Psoas muscle (tissue), 8 donors: Measurements from ENCODE around the gene DPP4. TPM values are rescaled to one million over a fixed set of nuclear protein-coding genes. Genes with fewer than 3 reads are reported as not detected.

Source experiments
- ATAC-seq, 4 donors: fragments of 200-7000 bp; cut with Tn5 transposase; one replicate each; pipeline ENCODE4 v1.9.1; 2020; ENCODE audit warnings: moderate library complexity in 3 of 4, mild to moderate bottlenecking in 2 of 4
- DNase-seq, 2 donors: peaks; one replicate each; pipeline ENCODE4 v3.0.0-alpha.2; 2020
- H3K27ac ChIP-seq: fragments of 200-600 bp; one replicate; pipeline ENCODE4 v1.8.0; 2022
- H3K27me3 ChIP-seq, 3 donors: fragments of 200-600 bp in 1 of 3; one replicate each; pipeline versions ENCODE4 v1.6.1 to v1.8.0; 2013 to 2022; ENCODE audit warnings: low read length in 2 of 3, mild to moderate bottlenecking in 2 of 3, moderate library complexity in 1 of 3; ENCODE audit not compliant: insufficient read depth in 3 of 3
- H3K36me3 ChIP-seq, 2 donors: fragments of 200-600 bp in 1 of 2; one replicate each; pipeline versions ENCODE4 v1.6.1 to v1.8.0; 2013 to 2022; ENCODE audit warnings: low read depth in 1 of 2, mild to moderate bottlenecking in 1 of 2, moderate library complexity in 1 of 2; ENCODE audit not compliant: insufficient read depth in 1 of 2
- H3K4me1 ChIP-seq: fragments of 200-600 bp; one replicate; pipeline ENCODE4 v1.8.0; 2022
- H3K4me3 ChIP-seq: fragments of 200-600 bp; one replicate; pipeline ENCODE4 v1.8.0; 2022; ENCODE audit warnings: mild to moderate bottlenecking
- H3K9me3 ChIP-seq: fragments of 200-600 bp; one replicate; pipeline ENCODE4 v1.8.0; 2022
- CTCF ChIP-seq: fragments of 200-600 bp; IDR thresholded peaks from one replicate; pipeline ENCODE4 v1.8.0; 2022; ENCODE audit warnings: antibody characterized with exemption
- WGBS, 3 donors: extraction: QIAGEN DNeasy Blood & Tissue Kit; methylation state at CpG; one replicate each; pipeline versions ENCODE4 v1.1.6 to v1.1.7; 2013; 5-methylcytosine and 5-hydroxymethylcytosine counted together
- intact Hi-C, 2 donors: fragments of 100-400 bp; cut with DNase I; formaldehyde crosslinking; loops; one replicate each; pipeline versions ENCODE4 v1.11.0 to v1.14.2; 2022
- polyA plus RNA-seq, 3 donors: library from polyadenylated mRNA; stranded (reverse); fragments of 200-250 nt; gene quantifications; one replicate each; pipeline ENCODE4 v1.2.3, GENCODE V29; 2013
- total RNA-seq, 4 donors: library from RNA; stranded (reverse); fragmentation: NEBNext Ultra II Directional in 2 of 4; extraction: Animal tissue kit (Norgen Biotek cat#: 25700) in 2 of 4; gene quantifications; one replicate each; pipeline versions ENCODE4 v1.2.1 to v1.2.4, GENCODE V29; 2021 to 2023
- donor health status: healthy with polysubstance abuse.
- donor health status: DM: no; HTN: no; CAD: no; lungs with moderate emphysema.
- donor health status: Bipolar disorder and iron deficiency.
- donor health status: healthy.
- donor health status: DM: yes; HTN: yes; CAD: no.
- donor health status: DM: no; HTN: no; CAD: no.
- donor health status: DM: no; HTN: no; CAD: no.
- donor health status: DM: yes; HTN: yes; CAD: no.

DPP4 gene
- total and polyA plus RNA-seq, 7 donors, result 0.25 to 3.1 (median 0.80) TPM

- Histone ChIP-seq H3K4me3 (no peak overlapping the region), H3K27ac (no peak overlapping the region), H3K4me1 (no peaks in the 10 kb centered on the region), H3K36me3 (no peaks in the 10 kb centered on the region), H3K9me3 (no peaks in the 10 kb centered on the region), H3K27me3 (peaks cover 0 to 2% (median 0%) of the 10 kb centered on the region in 3 donors)
- no peak for TF ChIP-seq CTCF
- intact Hi-C loops, result no loop called here
- DNase-seq (no peak), ATAC-seq (no peak)
These were observed 8.2 kb downstream of the DPP4 start for GRCh38 chr2:162065767-162066166.

GRCh38 chr2:162063899-162064298 is 10.1 kb downstream of the DPP4 start:
- no peaks in the 10 kb centered on the region for H3K9me3 ChIP-seq
- ATAC-seq (no peak), DNase-seq (no peak)
- H3K4me1 ChIP-seq, result no peaks in the 10 kb centered on the region
- H3K27me3 ChIP-seq, result peaks cover 0 to 2% (median 0%) of the 10 kb centered on the region in 3 donors
- WGBS, 3 donors, result 80 to 86% (median 81%) methylated on average over 3 of the region's 3 CpGs
- no peak for TF ChIP-seq CTCF
- intact Hi-C loops, result no loop called here
- no peak overlapping the region for H3K27ac ChIP-seq
- no peaks in the 10 kb centered on the region for H3K36me3 ChIP-seq
- no peak overlapping the region for H3K4me3 ChIP-seq

GRCh38 chr2:162063281-162063680 is 10.7 kb downstream of the DPP4 start:
- Histone ChIP-seq H3K27me3 (peaks cover 0 to 2% (median 0%) of the 10 kb centered on the region in 3 donors), H3K27ac (no peak overlapping the region), H3K4me1 (no peaks in the 10 kb centered on the region), H3K4me3 (no peak overlapping the region), H3K9me3 (no peaks in the 10 kb centered on the region), H3K36me3 (no peaks in the 10 kb centered on the region)
- WGBS, 3 donors, result 55 to 63% (median 63%) methylated on average over 2 of the region's 2 CpGs
- intact Hi-C loops, result no loop called here
- DNase-seq (no peak), ATAC-seq (no peak)
- TF ChIP-seq CTCF, result no peak

GRCh38 chr2:162062559-162062958 is 11.5 kb downstream of the DPP4 start:
- Histone ChIP-seq H3K9me3 (no peaks in the 10 kb centered on the region), H3K27me3 (peaks cover 0 to 2% (median 0%) of the 10 kb centered on the region in 3 donors), H3K4me3 (no peak overlapping the region), H3K4me1 (no peaks in the 10 kb centered on the region), H3K27ac (no peak overlapping the region), H3K36me3 (no peaks in the 10 kb centered on the region)
- no peak for TF ChIP-seq CTCF
- DNase-seq (no peak), ATAC-seq (no peak)
- 93 to 95% (median 94%) methylated on average over 2 of the region's 2 CpGs for WGBS, 3 donors
- intact Hi-C loops, result no loop called here

- intact Hi-C loops, result no loop called here
- 42 to 64% (median 53%) methylated on average over 2 of the region's 2 CpGs for WGBS, 3 donors
- TF ChIP-seq CTCF, result no peak
- H3K27ac ChIP-seq, result no peak overlapping the region
- H3K4me1 ChIP-seq, result no peaks in the 10 kb centered on the region
- DNase-seq (no peak), ATAC-seq (no peak)
- no peaks in the 10 kb centered on the region for H3K27me3 ChIP-seq
- H3K9me3 ChIP-seq, result peaks cover 7% of the 10 kb centered on the region
- H3K4me3 ChIP-seq, result no peak overlapping the region
- H3K36me3 ChIP-seq, result no peaks in the 10 kb centered on the region
These were observed 13.0 kb downstream of the DPP4 start for GRCh38 chr2:162061021-162061420.
